Heart left ventricle (tissue), 13 donors: ENCODE data around the gene RHOXF2.

Experiments
- POLR2A ChIP-seq, 2 donors: fragments of 450-650 bp; IDR thresholded peaks; one replicate each; pipeline ENCODE4 v1.6.1; 2017; ENCODE audit warnings: antibody characterized with exemption in 2 of 2, mild to moderate bottlenecking in 2 of 2, moderate library complexity in 2 of 2
- TF ChIP-seq, protein P1 (sequence below), 12 donors: fragments of 200-600 bp; sonication (generic) in 4 of 12; IDR thresholded peaks; one replicate each; pipeline versions ENCODE4 v1.5.0 to v1.8.0; 2018 to 2022; ENCODE audit warnings: antibody characterized with exemption in 12 of 12, mild to moderate bottlenecking in 5 of 12
- donor health status: ischemic (EF 13 %, LVEDD 7.1; RV severe dilation, severe dysfunction).
- donor health status: DM: no; HTN: yes; CAD: no.
- donor health status: DM: no; HTN: no; CAD: no.
- donor health status: ischemic (EF 25% LVEDD 6.9; RV normal size, moderate dysfunction).
- donor health status: ischemic (EF 25% LVEDD 5.7; RV mildly dilated, moderate dysfunction).
- donor health status: ischemic (EF 35%, LVEDD 5.7; RV mildly dilated, moderate dysfunction).
- donor health status: nonischemic (EF 11% LVEDD 7.7; RV severe dilation, severe dysfunction).
- donor health status: DM: yes; HTN: yes; CAD: no.
- donor health status: PGD.
- donor health status: ischemic (EF 29% LVEDD 5.4; RV normal size, mild dysfunction).
- donor health status: nonischemic (EF 23%, LVEDD 6.1; RV moderate dilation, normal function).

DNA sequence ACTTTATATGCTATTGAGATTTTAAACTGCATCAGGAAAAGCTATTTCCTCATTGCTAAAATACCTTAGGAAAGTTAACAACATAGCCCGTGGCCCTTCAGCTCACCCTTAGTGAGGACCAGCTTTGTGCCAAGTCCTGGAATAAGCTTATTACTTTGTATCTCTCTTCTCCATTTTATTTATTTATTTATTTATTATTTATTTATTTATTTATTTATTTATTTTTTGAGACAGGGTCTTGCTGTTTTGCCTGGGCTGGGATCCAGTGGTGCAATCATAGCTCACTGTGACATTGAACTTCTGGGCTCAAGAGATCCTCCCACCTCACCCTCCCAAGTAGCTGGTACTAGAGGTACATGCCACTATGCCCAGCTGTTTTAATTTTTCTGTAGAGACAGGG, 49.0 kb upstream of the RHOXF2 start:
- TF ChIP-seq POLR2A (IDR thresholded peaks at IDR 0.05): no peak
- TF ChIP-seq, protein P1, sequence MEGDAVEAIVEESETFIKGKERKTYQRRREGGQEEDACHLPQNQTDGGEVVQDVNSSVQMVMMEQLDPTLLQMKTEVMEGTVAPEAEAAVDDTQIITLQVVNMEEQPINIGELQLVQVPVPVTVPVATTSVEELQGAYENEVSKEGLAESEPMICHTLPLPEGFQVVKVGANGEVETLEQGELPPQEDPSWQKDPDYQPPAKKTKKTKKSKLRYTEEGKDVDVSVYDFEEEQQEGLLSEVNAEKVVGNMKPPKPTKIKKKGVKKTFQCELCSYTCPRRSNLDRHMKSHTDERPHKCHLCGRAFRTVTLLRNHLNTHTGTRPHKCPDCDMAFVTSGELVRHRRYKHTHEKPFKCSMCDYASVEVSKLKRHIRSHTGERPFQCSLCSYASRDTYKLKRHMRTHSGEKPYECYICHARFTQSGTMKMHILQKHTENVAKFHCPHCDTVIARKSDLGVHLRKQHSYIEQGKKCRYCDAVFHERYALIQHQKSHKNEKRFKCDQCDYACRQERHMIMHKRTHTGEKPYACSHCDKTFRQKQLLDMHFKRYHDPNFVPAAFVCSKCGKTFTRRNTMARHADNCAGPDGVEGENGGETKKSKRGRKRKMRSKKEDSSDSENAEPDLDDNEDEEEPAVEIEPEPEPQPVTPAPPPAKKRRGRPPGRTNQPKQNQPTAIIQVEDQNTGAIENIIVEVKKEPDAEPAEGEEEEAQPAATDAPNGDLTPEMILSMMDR (IDR thresholded peaks at IDR 0.05): no peak
